ENCODE results near the gene SLC25A36. TPM values are rescaled to one million over a fixed set of nuclear protein-coding genes. Genes with fewer than 3 reads are reported as not detected.
A peak's percentile ranks its signal among the peaks of the same experiment; 100 is the strongest.

Gene SLC25A36
- total RNA-seq (10 to 100 TPM; 43.9 to 82.5 (median 60.2) TPM), polyA plus RNA-seq (10 to 100 TPM; 19.1 to 22.5 (median 19.7) TPM)
- long read RNA-seq, donor 1, transcript SLC25A36-208 (4 exons, 3,537 nt) = major isoform, 8 of 13 reads
- long read RNA-seq, donor 1, partial matches to known transcripts = 0 of 13 reads
- long read RNA-seq, donor 1, other reads (novel, unspliced or antisense) = 0 of 13 reads
- long read RNA-seq, donor 2, full-length matches to known transcripts = 15 of 15 reads
- long read RNA-seq, donor 2, partial matches to known transcripts = 0 of 15 reads
- long read RNA-seq, donor 2, other reads (novel, unspliced or antisense) = 0 of 15 reads

- Histone ChIP-seq H3K36me3 (no peaks in the 10 kb centered on the region), H3K9me3 (peaks cover 0 to 5% (median 0%) of the 10 kb centered on the region in 8 donors), H3K4me3 (peak within 1 kb of the TSS; percentile 64 to 89 (median 84)), H3K27ac (peak within 1 kb of the TSS; percentile 89 to 97 (median 93)), H3K27me3 (replicated peaks in 1 of 7) (no peaks in the 10 kb centered on the region), H3K4me1 (peaks cover 14 to 47% (median 32%) of the 10 kb centered on the region in 6 donors)
- 0 to 1% (median 0%) methylated on average over 29 to 69 of the region's 72 CpGs for WGBS, 5 donors
- TF ChIP-seq POLR2A (IDR thresholded peaks at IDR 0.05) (peak; percentile 81 to 95 (median 84)), POLR2AphosphoS5 (IDR thresholded peaks at IDR 0.05) (peak; percentile 98 to 100 (median 99)), CTCF (IDR thresholded peaks at IDR 0.05 in 8 of 11, conservative IDR thresholded peaks at IDR 0.05 in 3 of 11) (peak in 4 of 11 experiments; percentile 9 to 48 (median 18))
- intact Hi-C loops (cut with DNase I; ENCODE audit: low total_unique reads) = no loop called here
- DNase-seq = peak; percentile 99
Measured at GRCh38 chr3:140941434-140942220, at the start of gene SLC25A36. SLC25A36 (plus strand) TSS chr3:140941836; CDS start chr3:140942055, 219 bp downstream.

- 55 to 78% (median 68%) methylated on average over 3 of the region's 3 CpGs for WGBS, 5 donors
- H3K4me1 ChIP-seq = no peaks in the 10 kb centered on the region
- no peak for TF ChIP-seq POLR2AphosphoS5 (IDR thresholded peaks at IDR 0.05)
- no peak for TF ChIP-seq POLR2A (IDR thresholded peaks at IDR 0.05)
- no peak for DNase-seq
- H3K36me3 ChIP-seq = no peaks in the 10 kb centered on the region
- intact Hi-C loops (cut with DNase I; ENCODE audit: low total_unique reads) = no loop called here
- H3K9me3 ChIP-seq = no peaks in the 10 kb centered on the region
- peaks cover 0 to 14% (median 0%) of the 10 kb centered on the region in 7 donors for H3K27me3 ChIP-seq (replicated peaks in 1 of 7)
- H3K27ac ChIP-seq = no peak overlapping the region
- H3K4me3 ChIP-seq = no peak overlapping the region
Measured at GRCh38 chr3:140896997-140897396, 44.6 kb upstream of the SLC25A36 start.

GRCh38 chr3:140898340-140899180 lies 43.1 kb upstream of the SLC25A36 start:
- WGBS, 5 donors = 44 to 59% (median 51%) methylated on average over 3 of the region's 3 CpGs
- intact Hi-C loops (cut with DNase I; ENCODE audit: low total_unique reads) = no loop called here
- Histone ChIP-seq H3K27ac (no peak overlapping the region), H3K27me3 (replicated peaks in 1 of 7) (peaks cover 0 to 14% (median 0%) of the 10 kb centered on the region in 7 donors), H3K36me3 (no peaks in the 10 kb centered on the region), H3K9me3 (no peaks in the 10 kb centered on the region), H3K4me3 (no peak overlapping the region), H3K4me1 (no peaks in the 10 kb centered on the region)
- peak in 9 of 11 experiments; percentile 22 to 69 (median 55) for TF ChIP-seq CTCF (IDR thresholded peaks at IDR 0.05 in 8 of 11, conservative IDR thresholded peaks at IDR 0.05 in 3 of 11)
- TF ChIP-seq POLR2AphosphoS5 (IDR thresholded peaks at IDR 0.05) = no peak
- no peak for DNase-seq

- DNase-seq = no peak
- Histone ChIP-seq H3K36me3 (no peaks in the 10 kb centered on the region), H3K4me3 (no peak overlapping the region), H3K4me1 (no peaks in the 10 kb centered on the region), H3K9me3 (no peaks in the 10 kb centered on the region), H3K27ac (no peak overlapping the region), H3K27me3 (replicated peaks in 1 of 7) (peaks cover 0 to 14% (median 0%) of the 10 kb centered on the region in 7 donors)
- intact Hi-C loops (cut with DNase I; ENCODE audit: low total_unique reads) = no loop called here
- no peak for TF ChIP-seq CTCF (IDR thresholded peaks at IDR 0.05 in 8 of 11, conservative IDR thresholded peaks at IDR 0.05 in 3 of 11)
- TF ChIP-seq POLR2A (IDR thresholded peaks at IDR 0.05) = no peak
- TF ChIP-seq POLR2AphosphoS5 (IDR thresholded peaks at IDR 0.05) = no peak
- 50 to 84% (median 67%) methylated on average over 1 of the region's 1 CpG for WGBS, 5 donors
Measured at GRCh38 chr3:140899363-140899762, 42.3 kb upstream of the SLC25A36 start.

Measured in spleen (tissue), 13 donors.